Lower leg skin (tissue), 4 donors: ENCODE data around the gene TGFB2. TPM values are rescaled to one million over a fixed set of nuclear protein-coding genes. Genes with fewer than 3 reads are reported as not detected.
"Not testable (repeated sequence)": the region's sequence is repeated elsewhere in the genome, so short reads cannot be mapped to it uniquely, and the experiment has no call there.

ENCODE experiments used
- DNase-seq, 2 donors: peaks; one replicate each; pipeline ENCODE4 v3.0.0-alpha.2; 2019; ENCODE audit warnings: low spot score in 2 of 2
- H3K4me3 ChIP-seq: fragments of 200-600 bp; sonication (generic); 2 replicates; pipeline ENCODE4 v1.5.1; 2017; ENCODE audit warnings: mild to moderate bottlenecking, low read depth; ENCODE audit not compliant: poor library complexity, severe bottlenecking
- POLR2A ChIP-seq, 2 donors: fragments of 450-650 bp; IDR thresholded peaks; one replicate each; pipeline ENCODE4 v1.6.1; 2016 to 2017; ENCODE audit warnings: antibody characterized with exemption in 2 of 2, mild to moderate bottlenecking in 1 of 2, moderate library complexity in 1 of 2
- WGBS, 2 donors: methylation state at CpG; one replicate each; pipeline ENCODE4 v1.1.5; 2018; 5-methylcytosine and 5-hydroxymethylcytosine counted together
- intact Hi-C: fragments of 100-400 bp; cut with DNase I; formaldehyde crosslinking; loops from one replicate; pipeline ENCODE4 v1.15.0; 2023; ENCODE audit warnings: low total_unique reads
- total RNA-seq, 4 donors: library from RNA; depleted of rRNA; stranded (reverse); fragments of >200 nt; gene quantifications; one replicate each; pipeline ENCODE4 v1.1.0, GENCODE V29; 2016
- TF ChIP-seq, protein P1 (sequence below), 3 donors: fragments of 450-650 bp; IDR thresholded peaks; one replicate each; pipeline ENCODE4 v1.5.1; 2016; ENCODE audit warnings: antibody characterized with exemption in 3 of 3, mild to moderate bottlenecking in 3 of 3, moderate library complexity in 2 of 3

TGFB2 gene
- total RNA-seq, 4 donors from 2014 or later = 0.55 to 2.9 (median 1.8) TPM

- no peak for DNase-seq
These were observed 39.6 kb upstream of the TGFB2 start for GRCh38 chr1:218305472-218306064.

GRCh38 chr1:218312509-218312908 is 32.6 kb upstream of the TGFB2 start:
- intact Hi-C loops = no loop called here
- H3K4me3 ChIP-seq = no peak overlapping the region
- DNase-seq = no peak
- 88 to 93% methylated on average over 2 of the region's 2 CpGs for WGBS, 2 donors
- no peak for TF ChIP-seq POLR2A (IDR thresholded peaks at IDR 0.05)

More at GRCh38 chr1:218305472-218306064, 39.6 kb upstream of the TGFB2 start:
- WGBS, 2 donors = 95 to 96% methylated on average over 6 of the region's 6 CpGs
- TF ChIP-seq, protein P1, sequence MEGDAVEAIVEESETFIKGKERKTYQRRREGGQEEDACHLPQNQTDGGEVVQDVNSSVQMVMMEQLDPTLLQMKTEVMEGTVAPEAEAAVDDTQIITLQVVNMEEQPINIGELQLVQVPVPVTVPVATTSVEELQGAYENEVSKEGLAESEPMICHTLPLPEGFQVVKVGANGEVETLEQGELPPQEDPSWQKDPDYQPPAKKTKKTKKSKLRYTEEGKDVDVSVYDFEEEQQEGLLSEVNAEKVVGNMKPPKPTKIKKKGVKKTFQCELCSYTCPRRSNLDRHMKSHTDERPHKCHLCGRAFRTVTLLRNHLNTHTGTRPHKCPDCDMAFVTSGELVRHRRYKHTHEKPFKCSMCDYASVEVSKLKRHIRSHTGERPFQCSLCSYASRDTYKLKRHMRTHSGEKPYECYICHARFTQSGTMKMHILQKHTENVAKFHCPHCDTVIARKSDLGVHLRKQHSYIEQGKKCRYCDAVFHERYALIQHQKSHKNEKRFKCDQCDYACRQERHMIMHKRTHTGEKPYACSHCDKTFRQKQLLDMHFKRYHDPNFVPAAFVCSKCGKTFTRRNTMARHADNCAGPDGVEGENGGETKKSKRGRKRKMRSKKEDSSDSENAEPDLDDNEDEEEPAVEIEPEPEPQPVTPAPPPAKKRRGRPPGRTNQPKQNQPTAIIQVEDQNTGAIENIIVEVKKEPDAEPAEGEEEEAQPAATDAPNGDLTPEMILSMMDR (IDR thresholded peaks at IDR 0.05) = no peak
- TF ChIP-seq POLR2A (IDR thresholded peaks at IDR 0.05) = no peak
- intact Hi-C loops = no loop called here
- H3K4me3 ChIP-seq = no peak overlapping the region

DNA sequence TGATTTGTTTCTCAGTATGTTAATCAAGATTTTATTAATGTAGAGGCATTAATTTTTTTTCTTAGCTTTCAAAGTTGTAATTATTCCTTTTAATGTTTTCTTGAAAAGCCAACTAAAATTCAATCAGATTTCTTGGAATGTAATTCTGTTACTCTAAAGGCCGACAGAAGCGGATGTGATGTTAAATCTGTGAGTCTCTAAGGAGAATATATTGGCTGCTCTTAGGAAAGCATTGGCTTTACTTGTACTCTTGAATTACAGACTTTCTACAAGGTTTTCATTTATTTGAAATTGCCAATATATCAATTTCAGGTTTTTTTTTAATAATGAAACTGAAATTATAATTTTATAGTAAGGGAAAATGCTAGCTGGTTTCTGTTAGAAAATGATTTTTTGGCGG is 30.8 kb upstream of the TGFB2 start:
- H3K4me3 ChIP-seq = no peak overlapping the region
- intact Hi-C loops = no loop called here
- 91 to 94% methylated on average over 3 of the region's 3 CpGs for WGBS, 2 donors
- TF ChIP-seq, protein P1 (IDR thresholded peaks at IDR 0.05) = no peak
- DNase-seq = no peak

DNA sequence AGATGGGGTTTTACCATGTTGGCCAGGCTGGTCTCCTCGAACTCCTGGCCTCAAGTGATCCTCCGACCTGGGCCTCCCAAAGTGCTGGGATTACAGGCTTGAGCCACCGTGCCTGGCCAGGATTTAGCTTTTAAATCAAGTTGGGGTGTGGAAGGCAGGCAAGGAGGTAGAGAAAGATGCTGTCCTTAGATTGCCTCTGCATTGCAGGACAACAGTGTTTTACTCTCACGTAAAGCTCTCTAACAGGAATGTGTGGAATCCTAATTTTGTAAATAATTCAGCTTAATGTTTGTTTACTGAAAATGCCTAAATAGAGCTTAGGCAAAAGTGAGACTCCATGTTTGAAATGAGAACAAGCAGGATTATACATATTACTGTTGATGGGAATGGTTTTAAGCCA is 29.5 kb upstream of the TGFB2 start:
- no peak for DNase-seq
- no peak overlapping the region for H3K4me3 ChIP-seq
- TF ChIP-seq, protein P1 (IDR thresholded peaks at IDR 0.05) = no peak
- no peak for TF ChIP-seq POLR2A (IDR thresholded peaks at IDR 0.05)
- intact Hi-C loops = no loop called here
- 96% methylated on average over 4 of the region's 4 CpGs for WGBS, 2 donors

- DNase-seq = no peak
- no peak for TF ChIP-seq POLR2A (IDR thresholded peaks at IDR 0.05)
- TF ChIP-seq, protein P1 (IDR thresholded peaks at IDR 0.05) = no peak
- no peak overlapping the region for H3K4me3 ChIP-seq
- intact Hi-C loops = no loop called here
- 87 to 92% methylated on average over 5 of the region's 5 CpGs for WGBS, 2 donors
These were observed 28.1 kb upstream of the TGFB2 start for GRCh38 chr1:218317061-218317460.

DNA sequence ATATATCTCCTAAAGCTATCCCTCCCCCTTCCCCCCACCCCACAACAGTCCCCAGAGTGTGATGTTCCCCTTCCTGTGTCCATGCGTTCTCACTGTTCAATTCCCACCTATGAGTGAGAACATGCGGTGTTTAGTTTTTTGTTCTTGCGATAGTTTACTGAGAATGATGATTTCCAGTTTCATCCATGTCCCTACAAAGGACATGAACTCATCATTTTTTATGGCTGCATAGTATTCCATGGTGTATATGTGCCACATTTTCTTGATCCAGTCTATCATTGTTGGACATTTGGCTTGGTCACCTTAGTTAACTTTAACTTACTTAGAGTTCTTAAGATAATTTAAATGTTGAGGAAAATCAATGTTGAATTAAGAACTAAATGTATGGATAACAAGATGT is 25.0 kb upstream of the TGFB2 start:
- WGBS, 2 donors = 93% methylated on average over 3 of the region's 3 CpGs
- intact Hi-C loops, H3K4me3 ChIP-seq, DNase-seq: not testable (repeated sequence)

GRCh38 chr1:218322762-218323161 is 22.4 kb upstream of the TGFB2 start:
- intact Hi-C loops = no loop called here
- TF ChIP-seq, protein P1 (IDR thresholded peaks at IDR 0.05) = no peak
- no peak for TF ChIP-seq POLR2A (IDR thresholded peaks at IDR 0.05)
- WGBS, 2 donors = 97% methylated on average over 17 of the region's 17 CpGs
- H3K4me3 ChIP-seq = no peak overlapping the region
- DNase-seq = no peak
